Brain pericyte (primary cell): Measurements from ENCODE around the gene IRS1.

ENCODE experiments used
- DNase-seq: peaks from one replicate; pipeline ENCODE4 v3.0.0-alpha.2; 2012; ENCODE audit warnings: low read depth, low spot score

Gene IRS1

DNA sequence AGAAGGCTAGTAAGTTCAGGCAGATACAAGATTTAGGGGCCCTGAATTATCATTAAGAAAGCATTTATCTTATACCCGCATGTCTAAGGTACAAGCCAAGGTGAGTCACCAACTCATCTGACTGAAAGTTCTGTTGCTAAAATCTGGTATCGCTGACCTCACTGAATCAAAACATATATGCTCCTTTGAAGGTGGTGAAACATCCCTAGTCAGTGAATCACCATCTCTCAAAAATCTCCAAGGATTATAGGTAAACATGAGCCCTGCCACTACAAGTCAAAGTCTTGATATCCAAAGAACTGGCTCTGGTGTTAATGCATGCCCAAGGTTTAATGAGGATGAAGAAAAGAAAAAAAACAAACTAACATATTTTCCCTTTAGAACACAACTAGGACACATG, 43.5 kb downstream of the IRS1 start:
- DNase-seq, result no peak

DNA sequence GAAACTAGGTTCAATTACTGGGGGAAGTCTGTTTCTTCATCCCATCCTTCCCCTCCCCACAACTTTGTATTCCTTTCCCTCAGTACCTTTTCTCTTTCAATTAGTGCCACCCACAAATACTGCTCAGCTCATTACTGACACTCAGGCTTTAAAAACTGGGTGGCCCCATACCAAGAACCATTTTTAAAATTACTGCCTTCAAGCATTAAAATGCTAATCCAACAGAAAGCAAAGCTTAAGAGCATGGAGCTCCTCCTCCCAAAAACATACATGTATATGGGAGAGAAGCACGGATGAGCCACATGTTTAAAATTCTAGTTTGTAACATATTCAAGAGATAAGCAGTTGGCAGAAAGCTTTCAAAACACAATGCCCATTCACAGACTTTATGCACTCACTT, 44.0 kb downstream of the IRS1 start:
- no peak for DNase-seq

GRCh38 chr2:226754821-226755604, 44.6 kb downstream of the IRS1 start:
- DNase-seq, result peak; percentile 41

DNA sequence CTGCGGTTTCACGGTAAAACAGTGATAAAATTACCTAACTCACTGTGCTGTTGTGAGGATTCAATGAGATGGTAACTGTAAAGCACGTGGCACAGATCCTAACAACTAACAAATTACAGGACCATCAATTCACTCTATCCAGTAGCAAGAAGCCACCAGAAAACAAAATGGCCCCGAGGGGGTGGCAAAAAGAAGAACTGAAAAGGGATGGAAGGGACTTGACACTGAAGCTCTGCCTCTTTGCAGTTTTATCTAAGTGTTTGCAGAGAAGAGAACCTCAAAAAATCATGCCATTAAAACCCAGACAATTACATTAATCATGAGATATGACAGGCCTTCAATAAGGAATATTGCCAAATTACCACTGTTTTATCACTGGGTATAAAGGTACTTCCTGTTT, 46.7 kb downstream of the IRS1 start:
- DNase-seq, result no peak

DNA sequence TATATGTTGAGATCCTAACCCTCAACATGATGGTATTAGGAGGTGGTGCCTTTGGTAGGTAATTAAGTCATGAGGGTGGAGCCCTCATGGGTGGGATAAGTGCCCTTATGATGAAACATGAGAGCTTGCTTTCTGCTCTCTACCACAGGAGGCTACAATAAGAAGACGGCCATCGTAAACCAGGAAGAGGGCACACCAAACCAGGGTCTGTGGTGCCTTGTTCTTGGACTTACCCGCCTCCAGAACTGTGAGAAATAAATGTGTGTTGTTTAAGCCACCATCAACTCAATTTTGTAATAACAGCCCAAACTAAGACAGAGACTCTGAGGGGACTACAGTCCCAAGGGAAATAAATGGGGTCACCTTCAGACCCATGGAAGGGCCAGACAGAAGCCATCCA, 52.3 kb downstream of the IRS1 start:
- no peak for DNase-seq

DNA sequence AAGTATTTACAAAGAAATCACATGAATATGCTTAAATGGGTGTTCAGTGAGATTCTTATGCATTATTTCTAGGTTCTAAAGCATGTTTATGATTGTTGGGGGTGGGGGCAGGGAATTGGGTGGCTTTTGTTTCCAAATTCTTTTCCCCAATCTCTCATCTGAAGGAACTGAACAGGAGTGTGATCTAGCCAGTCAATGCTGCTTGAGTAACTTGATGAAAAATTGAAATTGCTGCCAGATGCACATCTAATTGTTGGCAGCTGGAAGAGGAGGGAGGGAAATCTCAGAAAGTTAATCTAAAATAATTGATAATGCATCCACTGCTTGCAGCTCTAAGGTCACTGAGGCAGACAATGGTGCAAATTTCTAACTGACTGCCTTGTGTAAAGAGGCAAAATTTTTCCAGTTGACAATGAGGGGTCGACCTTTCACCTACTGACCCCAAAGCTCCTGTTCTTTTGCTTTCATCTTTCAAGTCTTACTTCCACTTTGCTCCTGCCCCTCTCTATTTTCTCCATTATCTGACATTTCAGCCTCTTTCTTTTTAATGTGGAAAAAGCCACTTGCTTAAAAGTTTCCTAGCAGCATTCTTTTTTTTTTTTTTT, 53.3 kb downstream of the IRS1 start:
- DNase-seq, result no peak

DNA sequence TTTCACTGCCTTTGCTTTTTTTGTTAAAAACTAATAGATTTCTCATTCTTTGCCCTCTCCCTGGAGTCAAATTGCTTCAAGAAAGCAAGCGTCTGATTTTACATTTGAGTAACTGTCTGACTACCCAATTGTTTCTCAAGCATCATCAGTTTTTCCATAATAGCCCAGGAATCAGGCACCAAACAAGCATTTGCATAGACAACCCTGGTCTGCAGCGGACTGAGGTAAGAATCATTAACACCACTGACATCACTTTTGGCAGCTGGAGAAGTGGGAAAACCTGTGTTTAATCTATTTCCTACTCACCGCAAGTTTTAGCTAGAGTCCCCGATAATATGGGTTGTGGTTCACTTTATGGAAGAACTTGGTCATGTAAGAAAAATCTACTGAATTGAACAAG, 55.7 kb downstream of the IRS1 start:
- no peak for DNase-seq

- DNase-seq, result no peak
Measured at GRCh38 chr2:226742347-226742746, 57.3 kb downstream of the IRS1 start.

- DNase-seq, result no peak
Measured at GRCh38 chr2:226740039-226740648, 59.5 kb downstream of the IRS1 start.

DNA sequence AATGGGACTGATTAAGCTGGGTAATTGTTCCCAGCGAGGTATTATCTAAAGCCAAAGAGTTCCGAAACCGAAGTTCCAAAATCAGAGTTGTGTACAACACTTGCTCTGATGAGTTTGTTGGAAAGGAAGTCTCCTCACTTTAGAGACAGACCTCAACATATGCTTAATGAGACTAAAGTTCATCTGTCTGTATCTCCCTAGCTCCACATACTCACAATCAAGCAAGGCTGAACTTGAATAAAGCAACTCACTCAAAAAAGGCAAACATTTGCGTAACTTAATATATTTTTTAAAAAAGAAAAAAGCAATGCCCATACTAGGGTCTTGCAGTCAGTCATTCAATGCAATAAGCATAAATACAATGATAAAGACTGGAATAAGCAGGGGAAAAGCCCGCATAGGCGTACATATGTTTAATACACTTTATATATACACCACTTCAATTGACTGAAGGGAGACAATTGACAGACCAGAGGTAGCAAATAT, 60.0 kb downstream of the IRS1 start:
- no peak for DNase-seq

- DNase-seq, result no peak
Measured at GRCh38 chr2:226738821-226739544, 60.6 kb downstream of the IRS1 start.

DNA sequence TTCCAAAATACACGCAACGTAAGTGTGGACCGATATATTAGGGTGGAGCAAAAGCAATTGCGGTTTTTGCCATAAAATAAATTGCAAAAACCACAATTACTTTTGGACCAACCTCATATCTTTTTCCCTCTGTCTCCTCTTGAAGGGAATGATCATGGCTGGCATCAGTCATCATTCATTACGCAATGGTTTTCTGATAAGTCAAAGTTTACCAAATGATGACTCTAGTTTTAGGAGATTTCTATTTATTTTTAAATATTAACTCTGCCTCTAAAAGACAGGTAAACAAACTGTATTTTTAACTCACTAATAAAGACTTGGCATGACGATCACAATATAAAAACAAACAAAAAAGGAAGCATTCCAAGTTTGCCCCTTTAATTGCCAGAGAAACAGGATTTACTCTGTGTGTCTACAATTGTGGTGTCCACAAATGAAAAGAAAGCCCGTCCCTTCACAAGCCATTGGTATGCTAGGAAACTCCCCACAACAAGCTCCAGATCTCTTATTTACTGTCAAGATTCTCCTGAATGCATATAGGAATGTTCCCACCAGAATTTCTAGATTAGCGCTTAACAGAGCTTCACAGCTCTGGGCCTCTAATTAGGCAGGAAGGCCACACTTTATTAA, 61.3 kb downstream of the IRS1 start:
- no peak for DNase-seq

- no peak for DNase-seq
Measured at GRCh38 chr2:226736382-226736781, 63.2 kb downstream of the IRS1 start.

DNA sequence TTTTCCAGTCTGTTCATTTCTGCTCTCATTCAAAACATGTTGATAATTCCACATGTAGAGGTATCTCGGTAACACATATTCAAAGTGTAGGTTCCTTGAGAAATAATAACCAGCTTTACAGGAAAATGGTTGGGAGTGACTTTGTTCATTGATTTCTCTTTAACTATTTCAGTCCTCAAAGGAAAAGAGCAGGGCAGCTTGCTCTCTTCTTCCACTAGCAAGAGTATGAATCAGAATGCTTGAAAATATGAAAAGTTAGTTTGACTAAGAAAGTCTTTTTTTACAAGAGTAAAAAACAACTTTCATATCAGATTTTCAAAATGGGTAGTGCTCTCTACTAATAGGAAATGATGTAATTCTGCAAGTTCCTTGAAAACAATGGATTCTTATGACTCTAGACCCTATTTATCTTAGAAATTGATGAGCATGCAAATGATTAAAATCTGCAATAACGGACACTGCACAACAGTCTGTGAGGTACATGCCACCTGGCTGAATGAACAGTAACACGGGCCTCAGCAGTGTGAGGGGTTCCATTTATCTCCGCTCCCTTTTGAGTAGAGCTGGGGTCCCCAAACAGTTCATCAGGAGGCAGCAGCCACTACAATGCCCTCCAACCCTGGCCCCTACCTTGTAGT, 65.6 kb downstream of the IRS1 start:
- no peak for DNase-seq

DNA sequence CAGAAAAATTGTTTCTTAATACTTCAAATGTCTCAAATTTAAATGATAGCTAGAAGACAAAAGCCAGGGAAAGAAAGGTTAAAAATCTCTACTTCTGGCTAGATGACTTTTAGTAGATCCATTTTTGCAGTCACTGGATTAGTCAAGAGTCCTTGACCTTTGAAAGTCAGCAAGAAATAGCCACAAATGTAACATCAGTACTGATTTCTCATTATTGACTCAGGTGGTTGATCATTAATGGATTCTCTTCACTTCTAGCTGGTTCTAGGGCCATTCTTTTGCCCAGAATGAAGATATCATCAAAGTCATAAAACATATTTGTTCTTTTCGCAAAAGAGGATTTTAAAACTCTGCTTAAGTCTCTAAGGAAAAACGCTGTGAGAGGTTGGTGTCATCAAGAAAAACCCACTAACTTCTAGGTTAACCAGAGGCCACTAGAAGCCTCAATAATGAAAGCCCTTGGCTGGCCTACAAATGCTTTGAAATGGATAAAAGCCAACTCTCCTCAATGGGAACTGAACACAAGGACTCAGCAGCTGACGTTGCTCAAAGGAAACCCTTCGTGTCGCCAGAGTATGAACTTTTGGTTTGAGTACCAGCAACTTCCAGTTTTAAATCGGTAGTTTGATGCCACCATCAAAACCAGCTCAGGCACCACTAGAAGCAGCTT, 66.3 kb downstream of the IRS1 start:
- DNase-seq, result no peak

- no peak for DNase-seq
Measured at GRCh38 chr2:226732478-226733188, 67.0 kb downstream of the IRS1 start.

DNA sequence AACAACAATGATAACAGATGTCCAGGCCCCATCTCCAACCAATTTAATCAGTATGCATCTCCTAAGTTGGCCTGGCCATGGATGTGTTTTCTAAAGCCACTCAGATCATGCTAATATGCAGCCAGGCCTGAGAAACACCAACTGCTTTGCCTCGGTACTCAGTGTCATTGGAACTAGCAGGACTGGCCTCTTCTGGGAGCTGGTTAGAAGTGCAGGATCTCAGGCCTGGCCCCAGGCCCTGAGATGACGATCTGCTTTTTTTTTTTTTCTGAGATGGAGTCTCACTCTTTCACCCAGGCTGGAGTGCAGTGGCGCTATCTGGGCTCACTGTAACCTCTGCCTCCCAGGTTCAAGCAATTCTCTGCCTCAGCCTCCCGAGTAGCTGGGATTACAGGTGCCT, 69.1 kb downstream of the IRS1 start:
- DNase-seq, result no peak

DNA sequence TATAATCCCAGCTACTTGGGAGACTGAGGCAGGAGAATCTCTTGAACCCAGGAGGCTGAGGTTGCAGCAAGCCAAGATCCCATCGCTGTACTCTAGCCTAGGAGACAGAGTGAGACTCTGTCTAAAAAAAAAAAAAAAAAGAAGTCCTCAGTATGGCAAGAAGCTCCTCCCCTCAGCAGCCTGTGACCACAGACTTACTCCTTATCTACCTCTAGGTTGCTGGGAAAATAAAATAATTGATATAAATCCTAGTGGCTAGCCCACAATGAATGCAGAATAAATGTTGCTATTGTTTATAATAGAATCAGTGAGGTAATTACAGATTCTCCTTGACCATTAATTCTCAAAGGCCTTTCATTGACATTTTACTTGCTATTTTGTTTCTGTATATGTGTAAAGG, 70.6 kb downstream of the IRS1 start:
- no peak for DNase-seq

GRCh38 chr2:226727251-226727650, 72.4 kb downstream of the IRS1 start:
- no peak for DNase-seq

GRCh38 chr2:226726546-226726945, 73.1 kb downstream of the IRS1 start:
- DNase-seq, result no peak
